BLaER1 (cell line): Measurements from ENCODE around the gene FBXO42.
A peak's percentile ranks its signal among the peaks of the same experiment; 100 is the strongest.

Experiments used
- H3K27ac ChIP-seq: shearing (Covaris generic); formaldehyde crosslinking; 2 replicates; pipeline ENCODE4 v1.8.1; 2022
- H3K27me3 ChIP-seq: shearing (Covaris generic); formaldehyde crosslinking; 2 replicates; pipeline ENCODE4 v1.8.1; 2022
- H3K36me3 ChIP-seq: shearing (Covaris generic); formaldehyde crosslinking; 2 replicates; pipeline ENCODE4 v1.8.1; 2022
- H3K4me1 ChIP-seq: shearing (Covaris generic); formaldehyde crosslinking; 2 replicates; pipeline ENCODE4 v1.8.1; 2022
- H3K4me2 ChIP-seq: shearing (Covaris generic); formaldehyde crosslinking; 2 replicates; pipeline ENCODE4 v1.8.1; 2022
- H3K4me3 ChIP-seq: shearing (Covaris generic); formaldehyde crosslinking; 2 replicates; pipeline ENCODE4 v1.8.1; 2022
- H3K9ac ChIP-seq: shearing (Covaris generic); formaldehyde crosslinking; 2 replicates; pipeline ENCODE4 v1.8.1; 2022
- H3K9me3 ChIP-seq: shearing (Covaris generic); formaldehyde crosslinking; 2 replicates; pipeline ENCODE4 v1.8.1; 2022
- H4K20me1 ChIP-seq: shearing (Covaris generic); formaldehyde crosslinking; 2 replicates; pipeline ENCODE4 v1.8.1; 2022
- Cebpa-rat ChIP-seq: shearing (Covaris generic); IDR thresholded peaks from 2 replicates; pipeline ENCODE4 v1.8.1; 2022

FBXO42 gene

GRCh38 chr1:16245476-16246196 is 106.6 kb downstream of the FBXO42 start:
- no peaks in the 10 kb centered on the region for H3K9me3 ChIP-seq
- H3K4me3 ChIP-seq: no peak overlapping the region
- no peaks in the 10 kb centered on the region for H3K27me3 ChIP-seq
- peaks cover 46% of the 10 kb centered on the region for H3K36me3 ChIP-seq
- no peak overlapping the region for H3K9ac ChIP-seq
- no peak overlapping the region for H3K4me2 ChIP-seq
- peaks cover 29% of the 10 kb centered on the region for H3K4me1 ChIP-seq
- TF ChIP-seq Cebpa-rat: no peak
- H4K20me1 ChIP-seq: peaks cover 28% of the 10 kb centered on the region
- H3K27ac ChIP-seq: no peak overlapping the region

DNA sequence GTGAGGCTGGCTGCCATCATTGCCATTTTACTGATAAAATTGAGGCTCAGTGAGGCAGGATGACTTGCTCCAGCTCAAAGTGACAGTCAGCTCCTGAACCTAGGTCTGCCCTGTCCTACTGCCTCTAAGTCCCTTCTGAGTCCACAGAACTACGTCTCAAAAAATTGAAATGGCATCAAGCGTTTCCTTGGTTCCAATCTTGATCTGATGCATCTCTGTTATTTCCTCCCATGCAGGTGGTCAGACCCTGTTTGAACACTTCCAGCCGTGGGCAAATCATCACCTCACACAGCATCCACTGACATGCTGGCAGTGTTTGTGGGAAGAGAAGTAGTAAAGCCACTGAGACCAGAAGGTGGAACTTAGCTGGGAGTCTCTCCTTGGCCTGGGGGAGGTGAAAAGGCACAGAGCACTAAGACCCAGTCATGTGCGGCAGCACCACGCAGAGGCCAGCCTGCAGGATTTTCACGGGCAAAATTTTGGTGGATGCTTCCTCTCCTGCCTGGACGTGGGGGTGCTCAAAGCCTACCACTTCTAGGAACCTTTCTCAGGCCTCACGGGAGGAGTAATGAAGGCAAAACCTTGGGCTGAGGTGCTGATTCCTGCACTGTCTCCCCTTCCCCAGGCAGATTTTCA is 107.5 kb downstream of the FBXO42 start:
- H3K27ac ChIP-seq: no peak overlapping the region
- no peak for TF ChIP-seq Cebpa-rat
- no peak overlapping the region for H3K4me3 ChIP-seq
- peaks cover 23% of the 10 kb centered on the region for H3K4me1 ChIP-seq
- no peak overlapping the region for H3K4me2 ChIP-seq
- no peaks in the 10 kb centered on the region for H3K9me3 ChIP-seq
- H3K9ac ChIP-seq: no peak overlapping the region
- H3K27me3 ChIP-seq: no peaks in the 10 kb centered on the region
- H3K36me3 ChIP-seq: peaks cover 39% of the 10 kb centered on the region
- peaks cover 25% of the 10 kb centered on the region for H4K20me1 ChIP-seq

DNA sequence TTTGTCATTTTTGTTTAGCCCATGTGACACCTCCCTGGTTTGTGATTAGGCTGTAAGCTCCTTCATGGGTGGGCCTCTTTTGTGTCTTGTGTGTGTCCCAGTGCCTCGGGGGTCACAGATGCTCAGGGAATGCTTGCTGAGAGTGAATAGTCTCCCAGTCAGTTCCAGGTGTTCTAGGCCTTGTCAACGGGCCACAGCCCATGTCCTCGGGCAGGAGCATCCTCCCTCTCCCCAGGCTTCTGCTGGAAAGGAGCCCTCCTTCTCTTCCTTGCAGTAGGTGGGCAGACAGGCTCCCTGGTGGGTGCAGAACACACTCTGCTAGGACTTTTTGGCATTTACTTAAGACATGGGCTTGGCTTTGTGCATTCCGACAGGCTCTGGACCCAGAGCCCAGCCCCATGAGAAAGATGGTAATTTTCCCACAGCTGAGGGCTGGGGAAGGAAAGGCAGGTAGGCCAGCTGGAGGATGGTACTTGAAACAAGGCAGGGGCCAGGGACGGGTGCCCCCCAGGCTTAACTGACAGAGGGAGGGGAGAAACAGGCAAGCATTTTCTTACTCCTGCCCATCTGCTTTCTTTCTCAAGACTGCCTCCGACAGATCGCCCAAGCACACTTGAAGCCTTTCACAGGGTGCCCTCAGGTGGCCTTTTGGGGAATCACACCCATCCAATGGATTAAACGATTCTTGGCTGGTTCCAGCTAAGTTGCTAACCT is 108.2 kb downstream of the FBXO42 start:
- TF ChIP-seq Cebpa-rat: no peak
- no peaks in the 10 kb centered on the region for H3K27me3 ChIP-seq
- peaks cover 16% of the 10 kb centered on the region for H3K4me1 ChIP-seq
- no peaks in the 10 kb centered on the region for H3K9me3 ChIP-seq
- no peak overlapping the region for H3K4me3 ChIP-seq
- no peak overlapping the region for H3K9ac ChIP-seq
- no peak overlapping the region for H3K27ac ChIP-seq
- H3K4me2 ChIP-seq: 0 out of 2 replicates have a peak overlapping the region, but pooled peaks have one; percentile 16
- H4K20me1 ChIP-seq: peaks cover 18% of the 10 kb centered on the region
- H3K36me3 ChIP-seq: peaks cover 35% of the 10 kb centered on the region

DNA sequence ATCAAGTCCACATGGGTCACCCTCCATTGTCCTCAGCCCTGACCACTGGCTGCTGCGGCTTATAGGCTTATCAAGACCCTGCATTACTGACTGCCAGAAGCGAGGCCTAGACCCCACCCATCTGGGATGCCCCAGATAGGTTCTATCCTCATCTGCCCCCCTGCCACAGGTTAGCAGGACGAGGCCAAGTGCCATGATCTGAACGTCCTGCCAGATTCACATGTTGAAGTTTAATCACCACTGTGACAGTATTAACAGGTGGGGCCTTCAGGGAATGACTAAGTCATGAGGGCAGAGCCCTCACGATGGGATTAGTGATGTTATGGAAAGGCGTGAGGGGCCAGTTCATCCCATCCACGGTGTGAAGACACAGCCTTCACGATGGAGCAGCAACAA is 109.1 kb downstream of the FBXO42 start:
- Histone ChIP-seq H3K9ac (no peak overlapping the region), H3K27me3 (no peaks in the 10 kb centered on the region), H4K20me1 (peaks cover 9% of the 10 kb centered on the region; the same call in 1 of the 2 replicates), H3K4me1 (peaks cover 7% of the 10 kb centered on the region), H3K27ac (no peak overlapping the region), H3K4me2 (no peak overlapping the region), H3K36me3 (peaks cover 32% of the 10 kb centered on the region), H3K9me3 (no peaks in the 10 kb centered on the region), H3K4me3 (no peak overlapping the region)
- no peak for TF ChIP-seq Cebpa-rat

GRCh38 chr1:16242556-16243214 is 109.6 kb downstream of the FBXO42 start:
- Histone ChIP-seq H3K27ac (no peak overlapping the region), H4K20me1 (peaks cover 6% of the 10 kb centered on the region; the same call in 1 of the 2 replicates), H3K9me3 (no peaks in the 10 kb centered on the region), H3K9ac (no peak overlapping the region), H3K4me3 (no peak overlapping the region), H3K4me1 (peaks cover 7% of the 10 kb centered on the region), H3K36me3 (peaks cover 27% of the 10 kb centered on the region), H3K4me2 (no peak overlapping the region), H3K27me3 (no peaks in the 10 kb centered on the region)
- TF ChIP-seq Cebpa-rat: no peak

GRCh38 chr1:16241221-16241708 is 111.0 kb downstream of the FBXO42 start:
- Histone ChIP-seq H3K27me3 (no peaks in the 10 kb centered on the region), H3K36me3 (peaks cover 13% of the 10 kb centered on the region), H3K27ac (no peak overlapping the region), H3K4me1 (peaks cover 15% of the 10 kb centered on the region), H3K4me3 (no peak overlapping the region), H3K4me2 (no peak overlapping the region), H3K9me3 (no peaks in the 10 kb centered on the region), H3K9ac (no peak overlapping the region), H4K20me1 (peaks cover 6% of the 10 kb centered on the region; the same call in 1 of the 2 replicates)
- no peak for TF ChIP-seq Cebpa-rat

- Histone ChIP-seq H3K27me3 (no peaks in the 10 kb centered on the region), H3K36me3 (0 out of 2 replicates have a peak, but pooled peaks cover under 1% of the 10 kb centered on the region), H4K20me1 (peaks cover 4% of the 10 kb centered on the region; the same call in 1 of the 2 replicates), H3K27ac (no peak overlapping the region), H3K4me3 (no peak overlapping the region), H3K4me1 (peaks cover 24% of the 10 kb centered on the region), H3K9me3 (no peaks in the 10 kb centered on the region), H3K4me2 (no peak overlapping the region), H3K9ac (no peak overlapping the region)
- TF ChIP-seq Cebpa-rat: no peak
These were observed 112.2 kb downstream of the FBXO42 start for GRCh38 chr1:16239972-16240491.

DNA sequence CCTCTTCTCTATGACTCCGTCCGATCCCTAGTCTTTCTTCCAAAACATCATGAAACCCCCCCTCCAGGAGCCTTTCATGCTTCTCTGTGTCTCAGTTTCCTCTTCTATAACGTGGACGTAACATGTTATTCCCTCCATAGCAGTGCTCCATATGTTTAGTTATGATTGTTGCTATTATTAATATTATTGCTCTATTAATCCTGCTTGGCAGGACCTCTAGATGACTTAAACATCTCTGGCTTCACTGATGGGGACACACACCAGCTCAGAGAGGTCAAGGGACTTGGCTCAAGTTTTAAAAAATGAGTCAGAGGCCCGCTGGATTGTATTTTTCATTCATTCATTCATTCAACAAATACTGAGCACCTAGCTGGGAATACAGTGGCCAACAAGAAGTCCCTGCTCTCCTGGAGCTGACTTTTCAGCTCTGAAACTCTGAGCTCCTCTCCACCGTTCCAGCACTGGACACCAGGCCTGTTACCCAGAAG is 114.9 kb downstream of the FBXO42 start:
- no peaks in the 10 kb centered on the region for H3K27me3 ChIP-seq
- TF ChIP-seq Cebpa-rat: no peak
- peaks cover 2% of the 10 kb centered on the region; the same call in 1 of the 2 replicates for H3K36me3 ChIP-seq
- H3K9me3 ChIP-seq: no peaks in the 10 kb centered on the region
- peak overlapping the region; percentile 96 for H3K4me2 ChIP-seq
- H3K9ac ChIP-seq: peak overlapping the region; percentile 77; the same call in 1 of the 2 replicates
- H3K4me3 ChIP-seq: peak overlapping the region; percentile 77
- no peaks in the 10 kb centered on the region for H4K20me1 ChIP-seq
- H3K27ac ChIP-seq: peak overlapping the region; percentile 76
- peaks cover 20% of the 10 kb centered on the region for H3K4me1 ChIP-seq
